SU-DHL-6 (cell line): ENCODE measurements around the gene SOCS2.

Experiments
- EZH2phosphoT487 ChIP-seq: fragments of 200-600 bp; sonication (generic), shearing (Covaris generic); conservative IDR thresholded peaks from 2 replicates; pipeline ENCODE4 v1.6.1; 2018; ENCODE audit warnings: mild to moderate bottlenecking, antibody characterized with exemption, low read length, moderate library complexity, mixed read lengths
- TF ChIP-seq, protein P1 (sequence below): fragments of 200-600 bp; sonication (generic); IDR thresholded peaks from one replicate; pipeline ENCODE4 v1.5.1; 2017; ENCODE audit warnings: antibody characterized with exemption, mild to moderate bottlenecking, low read length, moderate library complexity; ENCODE audit not compliant: insufficient read depth, poor library complexity, severe bottlenecking

DNA sequence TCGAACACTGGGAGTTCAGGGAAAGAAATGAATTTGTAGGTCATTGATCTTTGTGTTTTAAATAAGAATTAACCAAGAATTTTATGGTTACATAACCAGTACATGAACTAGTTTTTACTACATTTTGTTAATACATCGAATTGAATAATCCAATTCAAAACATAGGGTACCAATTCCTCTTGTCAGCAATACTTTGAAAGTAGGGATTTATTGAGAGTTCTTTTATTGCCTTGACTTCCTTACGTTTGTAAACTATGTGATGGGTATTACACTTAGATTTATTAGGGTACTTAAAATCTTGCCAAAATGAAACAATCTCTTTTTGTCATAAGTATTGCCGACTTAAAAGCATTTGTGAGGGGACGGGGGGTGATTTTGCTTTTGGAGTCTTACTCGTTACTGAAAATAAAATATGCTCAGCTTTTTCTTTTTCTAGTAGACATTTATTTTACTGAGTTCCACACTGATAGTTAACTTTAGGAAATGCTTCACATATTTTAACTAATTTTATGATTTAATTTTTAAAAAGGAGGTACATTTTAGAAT lies 22.4 kb downstream of the SOCS2 start:
- TF ChIP-seq, protein P1, sequence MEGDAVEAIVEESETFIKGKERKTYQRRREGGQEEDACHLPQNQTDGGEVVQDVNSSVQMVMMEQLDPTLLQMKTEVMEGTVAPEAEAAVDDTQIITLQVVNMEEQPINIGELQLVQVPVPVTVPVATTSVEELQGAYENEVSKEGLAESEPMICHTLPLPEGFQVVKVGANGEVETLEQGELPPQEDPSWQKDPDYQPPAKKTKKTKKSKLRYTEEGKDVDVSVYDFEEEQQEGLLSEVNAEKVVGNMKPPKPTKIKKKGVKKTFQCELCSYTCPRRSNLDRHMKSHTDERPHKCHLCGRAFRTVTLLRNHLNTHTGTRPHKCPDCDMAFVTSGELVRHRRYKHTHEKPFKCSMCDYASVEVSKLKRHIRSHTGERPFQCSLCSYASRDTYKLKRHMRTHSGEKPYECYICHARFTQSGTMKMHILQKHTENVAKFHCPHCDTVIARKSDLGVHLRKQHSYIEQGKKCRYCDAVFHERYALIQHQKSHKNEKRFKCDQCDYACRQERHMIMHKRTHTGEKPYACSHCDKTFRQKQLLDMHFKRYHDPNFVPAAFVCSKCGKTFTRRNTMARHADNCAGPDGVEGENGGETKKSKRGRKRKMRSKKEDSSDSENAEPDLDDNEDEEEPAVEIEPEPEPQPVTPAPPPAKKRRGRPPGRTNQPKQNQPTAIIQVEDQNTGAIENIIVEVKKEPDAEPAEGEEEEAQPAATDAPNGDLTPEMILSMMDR: no peak
- TF ChIP-seq EZH2phosphoT487: no peak
